PC-9 (cell line): ENCODE data around the gene USP13.

ENCODE experiments used
- CTCF ChIP-seq: fragments of 200-600 bp; sonication (generic); conservative IDR thresholded peaks from 2 replicates; pipeline ENCODE4 v1.6.1; 2017; ENCODE audit warnings: mixed run types, antibody characterized with exemption, mild to moderate bottlenecking, moderate library complexity
- EZH2 ChIP-seq: fragments of 200-600 bp; sonication (generic); IDR thresholded peaks from 2 replicates; pipeline ENCODE4 v1.8.0; 2017; ENCODE audit warnings: antibody characterized with exemption, low read depth

GRCh38 chr3:179702271-179702947 lies 49.6 kb downstream of the USP13 start:
- TF ChIP-seq CTCF (no peak), EZH2 (no peak)
